ENCODE measurements around the gene PIK3R4.

The PIK3R4 gene

GRCh38 chr3:130711565-130712324 is 34.9 kb downstream of the PIK3R4 start:
- DNase-seq (ENCODE audit: low read depth): peak; percentile 23
- no peak overlapping the region for H3K4me3 ChIP-seq (replicated peaks; ENCODE audit: low read depth, low read length)
- TF ChIP-seq, protein P1, sequence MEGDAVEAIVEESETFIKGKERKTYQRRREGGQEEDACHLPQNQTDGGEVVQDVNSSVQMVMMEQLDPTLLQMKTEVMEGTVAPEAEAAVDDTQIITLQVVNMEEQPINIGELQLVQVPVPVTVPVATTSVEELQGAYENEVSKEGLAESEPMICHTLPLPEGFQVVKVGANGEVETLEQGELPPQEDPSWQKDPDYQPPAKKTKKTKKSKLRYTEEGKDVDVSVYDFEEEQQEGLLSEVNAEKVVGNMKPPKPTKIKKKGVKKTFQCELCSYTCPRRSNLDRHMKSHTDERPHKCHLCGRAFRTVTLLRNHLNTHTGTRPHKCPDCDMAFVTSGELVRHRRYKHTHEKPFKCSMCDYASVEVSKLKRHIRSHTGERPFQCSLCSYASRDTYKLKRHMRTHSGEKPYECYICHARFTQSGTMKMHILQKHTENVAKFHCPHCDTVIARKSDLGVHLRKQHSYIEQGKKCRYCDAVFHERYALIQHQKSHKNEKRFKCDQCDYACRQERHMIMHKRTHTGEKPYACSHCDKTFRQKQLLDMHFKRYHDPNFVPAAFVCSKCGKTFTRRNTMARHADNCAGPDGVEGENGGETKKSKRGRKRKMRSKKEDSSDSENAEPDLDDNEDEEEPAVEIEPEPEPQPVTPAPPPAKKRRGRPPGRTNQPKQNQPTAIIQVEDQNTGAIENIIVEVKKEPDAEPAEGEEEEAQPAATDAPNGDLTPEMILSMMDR (IDR thresholded peaks at IDR 0.05; ENCODE audit: low read length, missing control alignments): no peak

GRCh38 chr3:130709671-130710070 is 37.0 kb downstream of the PIK3R4 start:
- DNase-seq (ENCODE audit: low read depth): peak; percentile 29
- no peak overlapping the region for H3K4me3 ChIP-seq (replicated peaks; ENCODE audit: low read depth, low read length)
- TF ChIP-seq, protein P1 (IDR thresholded peaks at IDR 0.05; ENCODE audit: low read length, missing control alignments): no peak

DNA sequence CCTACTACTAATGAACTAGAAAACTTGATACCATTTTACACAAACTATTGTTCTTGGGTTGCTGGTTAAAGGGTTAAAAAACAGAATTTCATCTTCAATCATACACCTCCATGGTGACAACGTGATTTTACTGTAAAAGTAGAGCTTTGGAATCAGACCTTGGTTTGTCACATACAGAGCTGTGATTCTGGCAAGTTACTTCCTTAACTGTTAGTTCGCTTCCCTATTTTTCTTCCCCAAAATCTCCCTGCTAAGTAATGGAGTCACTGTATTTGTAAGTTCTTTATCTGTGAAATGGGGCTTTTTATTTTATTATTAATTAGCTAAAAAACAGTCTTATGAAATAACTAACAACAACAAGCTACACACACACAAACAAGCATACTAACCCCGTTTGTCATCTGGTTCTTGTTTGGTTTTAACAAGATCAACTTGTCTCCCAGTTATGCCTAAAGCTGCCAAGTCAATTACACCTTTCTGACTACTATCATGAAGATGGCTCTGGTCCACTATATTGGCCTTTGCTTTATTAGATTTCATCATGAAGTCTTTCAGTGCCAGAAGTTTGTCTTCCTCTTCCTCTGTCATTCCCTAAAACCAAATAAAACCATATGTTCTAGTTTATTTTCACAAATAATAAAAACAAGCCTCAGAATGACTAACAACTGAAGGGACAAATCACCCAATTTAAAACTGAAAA is 38.6 kb downstream of the PIK3R4 start:
- H3K4me3 ChIP-seq (replicated peaks; ENCODE audit: low read depth, low read length): no peak overlapping the region
- TF ChIP-seq, protein P1 (IDR thresholded peaks at IDR 0.05; ENCODE audit: low read length, missing control alignments): no peak
- no peak for DNase-seq (ENCODE audit: low read depth)

DNA sequence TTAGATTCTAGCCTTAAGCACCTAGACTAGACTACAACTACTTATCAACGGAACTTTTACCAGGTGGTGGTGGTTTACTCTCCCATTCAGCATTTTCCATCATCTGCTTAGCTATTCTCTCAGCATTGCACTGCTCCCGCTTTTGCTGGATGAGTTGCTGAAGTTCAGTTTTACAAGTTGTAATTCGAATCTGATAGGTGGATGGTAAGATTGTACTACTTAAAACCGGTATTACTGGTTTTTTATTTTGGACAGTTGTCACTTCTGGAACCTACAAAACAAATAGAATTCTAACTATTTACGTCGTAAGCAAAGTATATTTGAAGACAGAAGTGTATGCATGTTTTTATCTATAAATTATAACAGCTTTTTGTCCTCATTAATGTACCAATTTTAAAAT is 41.1 kb downstream of the PIK3R4 start:
- TF ChIP-seq, protein P1 (IDR thresholded peaks at IDR 0.05; ENCODE audit: low read length, missing control alignments): no peak
- no peak for DNase-seq (ENCODE audit: low read depth)
- no peak overlapping the region for H3K4me3 ChIP-seq (replicated peaks; ENCODE audit: low read depth, low read length)

DNA sequence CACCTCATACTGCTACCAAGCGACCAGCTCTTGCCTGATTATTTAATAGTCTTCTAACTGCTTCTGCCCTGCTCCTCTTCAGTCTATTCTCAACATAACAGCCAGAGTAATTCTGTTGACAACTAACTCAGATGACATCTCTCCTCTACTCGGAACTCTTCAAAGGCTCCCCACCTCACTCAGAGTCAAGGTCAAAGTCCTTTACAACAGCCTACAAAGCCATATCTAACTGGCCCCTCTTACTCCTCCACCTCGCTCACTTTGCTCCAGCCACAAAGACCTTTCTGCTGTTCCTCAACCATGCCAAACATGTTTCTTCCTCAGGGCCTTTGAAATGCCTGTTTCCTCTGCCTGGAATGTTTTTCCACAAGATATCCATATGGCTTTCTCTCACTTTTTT is 43.6 kb downstream of the PIK3R4 start:
- TF ChIP-seq, protein P1 (IDR thresholded peaks at IDR 0.05; ENCODE audit: low read length, missing control alignments): no peak
- no peak for DNase-seq (ENCODE audit: low read depth)
- H3K4me3 ChIP-seq (replicated peaks; ENCODE audit: low read depth, low read length): no peak overlapping the region

- TF ChIP-seq, protein P1 (IDR thresholded peaks at IDR 0.05; ENCODE audit: low read length, missing control alignments): no peak
- DNase-seq (ENCODE audit: low read depth): peak; percentile 70
- no peak overlapping the region for H3K4me3 ChIP-seq (replicated peaks; ENCODE audit: low read depth, low read length)
Measured at GRCh38 chr3:130700541-130700940, 46.1 kb downstream of the PIK3R4 start.

Measured in fibroblast of pulmonary artery (primary cell).